ENCODE measurements around the gene GSS. TPM values are rescaled to one million over a fixed set of nuclear protein-coding genes. Genes with fewer than 3 reads are reported as not detected.

GSS gene
- total and polyA plus RNA-seq, 8 donors: 18.1 to 199 (median 43.7) TPM

DNA sequence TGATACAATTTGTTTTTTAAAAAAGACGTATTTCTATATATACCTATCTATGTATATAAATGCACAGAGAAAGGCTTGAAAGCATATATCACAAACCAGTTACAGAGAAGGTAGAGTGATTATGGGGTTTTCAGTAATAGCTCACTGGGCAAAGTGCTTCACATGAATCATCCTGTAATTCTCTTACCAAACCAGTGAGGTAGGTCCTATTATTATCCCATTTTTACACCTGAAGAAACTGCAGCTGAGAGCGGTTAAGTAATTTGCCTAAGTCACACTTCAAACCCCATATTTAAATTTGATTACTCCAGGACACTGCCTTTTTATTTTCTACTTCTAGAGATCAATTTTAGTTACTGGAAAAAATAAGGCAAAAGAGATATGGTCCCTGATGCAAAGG lies 4.4 kb downstream of the GSS start:
- WGBS, 5 donors: 90 to 98% (median 95%) methylated on average over 2 of the region's 2 CpGs
- Histone ChIP-seq H3K4me1 (peaks cover 7 to 59% (median 36%) of the 10 kb centered on the region in 4 donors), H3K36me3 (peaks cover 0 to 23% (median 11%) of the 10 kb centered on the region in 4 donors), H3K9me3 (no peaks in the 10 kb centered on the region), H3K27me3 (no peaks in the 10 kb centered on the region), H3K4me3 (no peak overlapping the region), H3K27ac (no peak overlapping the region)
- intact Hi-C loops (cut with DNase I; ENCODE audit: low total_unique reads): no loop called here
- no peak for DNase-seq
- no peak for TF ChIP-seq POLR2AphosphoS5 (IDR thresholded peaks at IDR 0.05)

DNA sequence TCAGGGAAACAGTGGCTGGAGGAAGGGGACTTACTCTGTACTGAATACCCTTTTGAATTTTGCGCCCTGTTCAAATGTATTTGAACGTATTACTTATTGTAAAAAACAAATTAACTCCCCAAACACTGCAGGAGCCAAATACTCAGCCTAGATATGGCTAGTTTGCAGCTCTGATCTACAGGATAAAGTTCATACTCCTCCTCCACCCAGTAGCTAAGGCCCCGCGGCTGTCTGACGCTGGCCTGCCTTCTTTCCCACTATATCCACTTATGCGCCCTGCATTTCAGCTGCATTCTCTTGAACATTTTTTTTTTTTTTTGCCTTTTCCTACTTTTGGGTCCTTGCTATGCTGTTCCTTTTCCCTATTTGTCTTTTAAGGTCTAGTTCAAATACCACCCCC lies 6.5 kb downstream of the GSS start:
- 26 to 62% (median 50%) methylated on average over 6 of the region's 6 CpGs for WGBS, 5 donors
- H3K27me3 ChIP-seq: no peaks in the 10 kb centered on the region
- peaks cover 0 to 36% (median 25%) of the 10 kb centered on the region in 4 donors for H3K36me3 ChIP-seq
- peak overlapping the region in 3 of 5 donors; percentile 10 to 44 (median 22) for H3K27ac ChIP-seq
- H3K4me1 ChIP-seq: peaks cover 4 to 59% (median 37%) of the 10 kb centered on the region in 4 donors
- no peak for TF ChIP-seq POLR2A (IDR thresholded peaks at IDR 0.05)
- TF ChIP-seq EP300 (IDR thresholded peaks at IDR 0.05): no peak
- TF ChIP-seq, protein P1, sequence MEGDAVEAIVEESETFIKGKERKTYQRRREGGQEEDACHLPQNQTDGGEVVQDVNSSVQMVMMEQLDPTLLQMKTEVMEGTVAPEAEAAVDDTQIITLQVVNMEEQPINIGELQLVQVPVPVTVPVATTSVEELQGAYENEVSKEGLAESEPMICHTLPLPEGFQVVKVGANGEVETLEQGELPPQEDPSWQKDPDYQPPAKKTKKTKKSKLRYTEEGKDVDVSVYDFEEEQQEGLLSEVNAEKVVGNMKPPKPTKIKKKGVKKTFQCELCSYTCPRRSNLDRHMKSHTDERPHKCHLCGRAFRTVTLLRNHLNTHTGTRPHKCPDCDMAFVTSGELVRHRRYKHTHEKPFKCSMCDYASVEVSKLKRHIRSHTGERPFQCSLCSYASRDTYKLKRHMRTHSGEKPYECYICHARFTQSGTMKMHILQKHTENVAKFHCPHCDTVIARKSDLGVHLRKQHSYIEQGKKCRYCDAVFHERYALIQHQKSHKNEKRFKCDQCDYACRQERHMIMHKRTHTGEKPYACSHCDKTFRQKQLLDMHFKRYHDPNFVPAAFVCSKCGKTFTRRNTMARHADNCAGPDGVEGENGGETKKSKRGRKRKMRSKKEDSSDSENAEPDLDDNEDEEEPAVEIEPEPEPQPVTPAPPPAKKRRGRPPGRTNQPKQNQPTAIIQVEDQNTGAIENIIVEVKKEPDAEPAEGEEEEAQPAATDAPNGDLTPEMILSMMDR (IDR thresholded peaks at IDR 0.05): no peak
- no peak for TF ChIP-seq POLR2AphosphoS5 (IDR thresholded peaks at IDR 0.05)
- no peaks in the 10 kb centered on the region for H3K9me3 ChIP-seq
- no peak for DNase-seq
- H3K4me3 ChIP-seq: no peak overlapping the region
- intact Hi-C loops (cut with DNase I; ENCODE audit: low total_unique reads): no loop called here

DNA sequence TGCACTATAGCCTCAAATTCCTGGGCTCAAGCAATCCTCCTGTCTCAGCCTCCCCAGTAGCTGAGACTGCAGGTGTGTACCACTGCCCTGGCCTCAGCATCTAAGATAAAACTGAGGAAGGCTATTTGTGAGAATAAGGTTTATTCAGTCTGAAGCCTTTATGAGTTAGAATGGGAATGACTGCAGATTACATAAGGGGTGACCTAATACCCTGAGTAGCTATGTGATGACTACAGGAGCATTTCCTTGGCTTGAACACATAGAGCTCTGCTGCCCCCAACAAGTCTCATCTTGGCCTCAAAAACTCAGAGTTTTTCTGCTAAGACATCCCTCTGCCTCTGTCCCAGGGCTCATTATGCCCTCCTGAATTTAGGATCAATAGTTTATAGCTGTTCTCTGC lies 7.6 kb downstream of the GSS start:
- Histone ChIP-seq H3K36me3 (peaks cover 0 to 47% (median 35%) of the 10 kb centered on the region in 4 donors), H3K27me3 (no peaks in the 10 kb centered on the region), H3K4me3 (no peak overlapping the region), H3K27ac (peak overlapping the region in 1 of 5 donors; percentile 44), H3K9me3 (no peaks in the 10 kb centered on the region), H3K4me1 (peaks cover 4 to 53% (median 32%) of the 10 kb centered on the region in 4 donors)
- DNase-seq: no peak
- intact Hi-C loops (cut with DNase I; ENCODE audit: low total_unique reads): no loop called here
- TF ChIP-seq POLR2AphosphoS5 (IDR thresholded peaks at IDR 0.05) (no peak), EP300 (IDR thresholded peaks at IDR 0.05) (no peak), POLR2A (IDR thresholded peaks at IDR 0.05) (no peak)
- TF ChIP-seq, protein P1 (IDR thresholded peaks at IDR 0.05): no peak

DNA sequence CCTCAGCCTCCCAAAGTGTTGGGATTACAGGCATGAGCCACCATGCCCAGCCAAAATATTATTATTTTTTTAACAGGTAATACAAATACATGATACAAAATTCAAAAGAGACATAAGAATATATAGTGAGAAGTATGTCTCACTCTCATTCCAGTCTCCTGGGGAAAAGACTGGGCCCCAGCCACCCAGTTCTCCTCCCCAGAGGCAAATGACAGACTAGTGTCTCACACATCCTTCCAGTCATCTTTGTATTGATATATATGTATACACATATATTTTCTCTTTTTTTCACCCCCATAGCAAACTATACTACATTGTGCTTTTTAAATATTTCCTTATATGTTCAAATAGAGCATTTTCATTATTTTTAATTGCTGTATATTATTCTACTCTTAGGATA lies 8.3 kb downstream of the GSS start:
- DNase-seq: no peak
- Histone ChIP-seq H3K27me3 (no peaks in the 10 kb centered on the region), H3K9me3 (no peaks in the 10 kb centered on the region), H3K4me1 (peaks cover 4 to 53% (median 32%) of the 10 kb centered on the region in 4 donors), H3K36me3 (peaks cover 0 to 54% (median 42%) of the 10 kb centered on the region in 4 donors), H3K4me3 (no peak overlapping the region), H3K27ac (peak overlapping the region in 1 of 5 donors; percentile 80)
- intact Hi-C loops (cut with DNase I; ENCODE audit: low total_unique reads): no loop called here
- no peak for TF ChIP-seq EP300 (IDR thresholded peaks at IDR 0.05)
- TF ChIP-seq POLR2A (IDR thresholded peaks at IDR 0.05): no peak
- no peak for TF ChIP-seq POLR2AphosphoS5 (IDR thresholded peaks at IDR 0.05)
- TF ChIP-seq, protein P1 (IDR thresholded peaks at IDR 0.05): no peak

DNA sequence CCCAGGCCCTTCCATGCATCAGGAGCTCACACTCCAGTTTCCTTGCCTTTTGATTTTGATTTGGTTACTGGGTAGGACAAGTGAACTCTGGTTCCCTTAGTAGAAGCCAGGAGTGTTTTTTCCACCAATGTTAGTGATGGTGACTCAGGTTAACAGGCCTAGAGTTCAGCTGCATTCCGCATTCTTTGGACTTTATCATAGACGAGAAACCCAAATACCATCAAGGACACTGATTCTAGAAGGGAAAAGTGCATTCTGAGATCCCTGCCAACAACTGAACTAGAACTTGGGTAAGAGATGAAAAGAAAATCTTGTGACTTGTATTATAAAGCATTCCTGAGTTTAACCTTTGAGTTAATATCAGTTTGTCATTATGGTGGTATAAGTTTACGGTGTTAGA lies 8.9 kb downstream of the GSS start:
- Histone ChIP-seq H3K4me3 (no peak overlapping the region), H3K36me3 (peaks cover 6 to 59% (median 49%) of the 10 kb centered on the region in 4 donors), H3K4me1 (peaks cover 4 to 47% (median 32%) of the 10 kb centered on the region in 4 donors), H3K27ac (peak overlapping the region; percentile 64 to 82 (median 79)), H3K9me3 (no peaks in the 10 kb centered on the region), H3K27me3 (no peaks in the 10 kb centered on the region)
- 70 to 88% (median 81%) methylated on average over 3 of the region's 3 CpGs for WGBS, 5 donors
- DNase-seq: no peak
- TF ChIP-seq POLR2A (IDR thresholded peaks at IDR 0.05): no peak
- no peak for TF ChIP-seq EP300 (IDR thresholded peaks at IDR 0.05)
- TF ChIP-seq, protein P1 (IDR thresholded peaks at IDR 0.05): no peak
- TF ChIP-seq POLR2AphosphoS5 (IDR thresholded peaks at IDR 0.05): no peak
- intact Hi-C loops (cut with DNase I; ENCODE audit: low total_unique reads): no loop called here

Measured in stomach (tissue), 9 donors.